Stimulated activated CD8-positive, alpha-beta memory T cell treated with anti-CD3 and anti-CD28 coated beads, Interleukin-15, amount 100 ng/mL, for 4 hours (primary cell): ENCODE results near the gene YLPM1.

Experiments
- DNase-seq, 2 donors: peaks; one replicate each; pipeline ENCODE4 v3.0.0-alpha.2; 2020; ENCODE audit warnings: low read depth in 2 of 2

The YLPM1 gene

GRCh38 chr14:74843653-74844052, 80.5 kb downstream of the YLPM1 start:
- no peak for DNase-seq

- DNase-seq: no peak
These were observed 83.1 kb downstream of the YLPM1 start for GRCh38 chr14:74846168-74846567.

GRCh38 chr14:74846968-74847665, 84.0 kb downstream of the YLPM1 start:
- DNase-seq: no peak

GRCh38 chr14:74848768-74849167, 85.7 kb downstream of the YLPM1 start:
- DNase-seq: no peak

- no peak for DNase-seq
These were observed 89.9 kb downstream of the YLPM1 start for GRCh38 chr14:74852922-74853530.

GRCh38 chr14:74853581-74853980, 90.5 kb downstream of the YLPM1 start:
- no peak for DNase-seq

GRCh38 chr14:74855021-74855420, 91.9 kb downstream of the YLPM1 start:
- no peak for DNase-seq

GRCh38 chr14:74855945-74856344, 92.8 kb downstream of the YLPM1 start:
- no peak for DNase-seq

GRCh38 chr14:74856366-74856765, 93.2 kb downstream of the YLPM1 start:
- no peak for DNase-seq

- DNase-seq: no peak
These were observed 94.9 kb downstream of the YLPM1 start for GRCh38 chr14:74858022-74858421.

- no peak for DNase-seq
These were observed 96.8 kb downstream of the YLPM1 start for GRCh38 chr14:74859757-74860552.

- DNase-seq: peak; percentile 64 to 82
These were observed 98.0 kb downstream of the YLPM1 start for GRCh38 chr14:74860899-74861733.

- no peak for DNase-seq
These were observed 98.6 kb downstream of the YLPM1 start for GRCh38 chr14:74861734-74862090.

GRCh38 chr14:74863274-74863673, 100.2 kb downstream of the YLPM1 start:
- DNase-seq: no peak

- no peak for DNase-seq
These were observed 101.1 kb downstream of the YLPM1 start for GRCh38 chr14:74864198-74864597.

- no peak for DNase-seq
These were observed 102.0 kb downstream of the YLPM1 start for GRCh38 chr14:74865156-74865555.

GRCh38 chr14:74866708-74867389, 103.7 kb downstream of the YLPM1 start:
- DNase-seq: no peak

GRCh38 chr14:74867673-74868072, 104.6 kb downstream of the YLPM1 start:
- DNase-seq: peak in 1 of 2 donors; percentile 38

GRCh38 chr14:74868739-74869138, 105.6 kb downstream of the YLPM1 start:
- DNase-seq: no peak

GRCh38 chr14:74871819-74872218, 108.7 kb downstream of the YLPM1 start:
- no peak for DNase-seq

- no peak for DNase-seq
These were observed 112.1 kb downstream of the YLPM1 start for GRCh38 chr14:74875204-74875603.
